ENCODE data around the gene BCL7C. TPM values are rescaled to one million over a fixed set of nuclear protein-coding genes. Genes with fewer than 3 reads are reported as not detected.

The BCL7C gene
- total and polyA plus RNA-seq, 8 donors: 12.2 to 58.2 (median 30.6) TPM

GRCh38 chr16:30924076-30924912 lies 30.4 kb upstream of the BCL7C start:
- Histone ChIP-seq H3K9me3 (no peaks in the 10 kb centered on the region), H3K36me3 (peaks cover 0 to 38% (median 36%) of the 10 kb centered on the region in 4 donors), H3K4me3 (peak overlapping the region; percentile 63 to 85 (median 74)), H3K27ac (peak overlapping the region; percentile 39 to 94 (median 91)), H3K4me1 (peaks cover 18 to 52% (median 37%) of the 10 kb centered on the region in 4 donors), H3K27me3 (no peaks in the 10 kb centered on the region)
- intact Hi-C loops (cut with DNase I; ENCODE audit: low total_unique reads): no loop called here
- TF ChIP-seq CTCF (IDR thresholded peaks at IDR 0.05): no peak
- TF ChIP-seq EP300 (IDR thresholded peaks at IDR 0.05): no peak
- no peak for TF ChIP-seq POLR2A (IDR thresholded peaks at IDR 0.05)
- no peak for TF ChIP-seq POLR2AphosphoS5 (IDR thresholded peaks at IDR 0.05)
- DNase-seq: peak in 1 of 2 donors; percentile 67
- 3 to 9% (median 5%) methylated on average over 18 to 53 of the region's 53 CpGs for WGBS, 5 donors

- Histone ChIP-seq H3K9me3 (no peaks in the 10 kb centered on the region), H3K27ac (peak within 1 kb of the TSS; percentile 90 to 94 (median 91)), H3K36me3 (peaks cover 0 to 32% (median 30%) of the 10 kb centered on the region in 4 donors), H3K27me3 (no peaks in the 10 kb centered on the region), H3K4me1 (peaks cover 18 to 52% (median 37%) of the 10 kb centered on the region in 4 donors), H3K4me3 (peak within 1 kb of the TSS; percentile 63 to 85 (median 74))
- 0 to 1% (median 0%) methylated on average over 12 to 31 of the region's 31 CpGs for WGBS, 5 donors
- TF ChIP-seq EP300 (IDR thresholded peaks at IDR 0.05): no peak
- no peak for TF ChIP-seq POLR2AphosphoS5 (IDR thresholded peaks at IDR 0.05)
- no peak for TF ChIP-seq POLR2A (IDR thresholded peaks at IDR 0.05)
- no peak for TF ChIP-seq CTCF (IDR thresholded peaks at IDR 0.05)
- intact Hi-C loops (cut with DNase I; ENCODE audit: low total_unique reads): no loop called here
- peak in 1 of 2 donors; percentile 82 for DNase-seq
These were observed 29.7 kb upstream of the BCL7C start, which contains the start of gene FBXL19 for GRCh38 chr16:30923554-30924075. Gene FBXL19, plus strand, starts transcription at chr16:30923572. Its CDS starts 2,183 bp downstream, at chr16:30925755.

- Histone ChIP-seq H3K27ac (peak overlapping the region; percentile 90 to 94 (median 91)), H3K27me3 (no peaks in the 10 kb centered on the region), H3K4me3 (peak overlapping the region; percentile 63 to 85 (median 74)), H3K9me3 (no peaks in the 10 kb centered on the region), H3K4me1 (peaks cover 18 to 49% (median 36%) of the 10 kb centered on the region in 4 donors), H3K36me3 (peaks cover 0 to 27% (median 24%) of the 10 kb centered on the region in 4 donors)
- WGBS, 5 donors: 0 to 1% (median 0%) methylated on average over 24 to 33 of the region's 33 CpGs
- TF ChIP-seq POLR2AphosphoS5 (IDR thresholded peaks at IDR 0.05) (peak; percentile 59 to 81 (median 79)), POLR2A (IDR thresholded peaks at IDR 0.05) (no peak)
- peak; percentile 99 to 100 for DNase-seq
- intact Hi-C loops (cut with DNase I; ENCODE audit: low total_unique reads): no loop called here
These were observed 29.2 kb upstream of the BCL7C start for GRCh38 chr16:30922960-30923535.

GRCh38 chr16:30922420-30922959 lies 28.6 kb upstream of the BCL7C start:
- peaks cover 18 to 44% (median 33%) of the 10 kb centered on the region in 4 donors for H3K4me1 ChIP-seq
- intact Hi-C loops (cut with DNase I; ENCODE audit: low total_unique reads): no loop called here
- peaks cover 0 to 21% (median 20%) of the 10 kb centered on the region in 4 donors for H3K36me3 ChIP-seq
- no peaks in the 10 kb centered on the region for H3K9me3 ChIP-seq
- TF ChIP-seq POLR2A (IDR thresholded peaks at IDR 0.05): no peak
- TF ChIP-seq CTCF (IDR thresholded peaks at IDR 0.05): peak in 1 of 7 experiments; percentile 7
- no peak for TF ChIP-seq EP300 (IDR thresholded peaks at IDR 0.05)
- TF ChIP-seq POLR2AphosphoS5 (IDR thresholded peaks at IDR 0.05): peak; percentile 59 to 84 (median 61)
- peak overlapping the region; percentile 63 to 85 (median 74) for H3K4me3 ChIP-seq
- H3K27ac ChIP-seq: peak overlapping the region; percentile 90 to 94 (median 91)
- no peaks in the 10 kb centered on the region for H3K27me3 ChIP-seq
- WGBS, 5 donors: 0% methylated on average over 32 to 42 of the region's 42 CpGs
- peak; percentile 100 for DNase-seq

Data from stomach (tissue), 9 donors.